Raji (cell line): ENCODE data around the gene ATG16L1.

Experiments
- POLR2A ChIP-seq: IDR thresholded peaks from 2 replicates; pipeline ENCODE4 v1.6.1; 2011; ENCODE audit warnings: low read depth, low read length, control low read depth; ENCODE audit not compliant: insufficient read depth

Gene ATG16L1

GRCh38 chr2:233223059-233223894, 28.2 kb upstream of the ATG16L1 start:
- TF ChIP-seq POLR2A: no peak

GRCh38 chr2:233225230-233226068, 26.0 kb upstream of the ATG16L1 start:
- no peak for TF ChIP-seq POLR2A

DNA sequence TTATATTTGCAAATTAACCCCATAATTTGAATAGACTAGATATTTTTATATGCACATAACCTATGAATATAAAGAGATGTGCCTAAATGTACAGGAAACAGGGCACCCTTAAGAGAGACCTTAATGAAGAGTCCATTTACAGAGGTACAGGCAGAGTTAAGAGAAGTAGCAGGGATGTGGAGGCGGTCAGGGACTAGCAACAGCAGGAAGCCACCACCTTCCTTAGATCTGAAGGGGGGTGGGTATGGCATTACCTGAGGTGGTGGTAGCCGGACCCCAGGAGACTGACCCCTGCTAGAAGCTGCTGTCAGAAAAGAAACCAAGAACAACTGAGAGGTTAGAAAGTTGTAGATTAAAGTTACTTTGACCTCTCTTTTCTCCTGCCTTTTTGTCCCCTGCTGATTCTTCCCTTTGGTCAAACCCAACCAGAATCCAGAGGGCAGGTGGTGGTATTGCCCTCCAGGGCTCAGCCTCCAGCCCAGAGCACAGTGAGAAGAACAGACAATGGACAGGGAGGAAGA, 24.9 kb upstream of the ATG16L1 start:
- no peak for TF ChIP-seq POLR2A

DNA sequence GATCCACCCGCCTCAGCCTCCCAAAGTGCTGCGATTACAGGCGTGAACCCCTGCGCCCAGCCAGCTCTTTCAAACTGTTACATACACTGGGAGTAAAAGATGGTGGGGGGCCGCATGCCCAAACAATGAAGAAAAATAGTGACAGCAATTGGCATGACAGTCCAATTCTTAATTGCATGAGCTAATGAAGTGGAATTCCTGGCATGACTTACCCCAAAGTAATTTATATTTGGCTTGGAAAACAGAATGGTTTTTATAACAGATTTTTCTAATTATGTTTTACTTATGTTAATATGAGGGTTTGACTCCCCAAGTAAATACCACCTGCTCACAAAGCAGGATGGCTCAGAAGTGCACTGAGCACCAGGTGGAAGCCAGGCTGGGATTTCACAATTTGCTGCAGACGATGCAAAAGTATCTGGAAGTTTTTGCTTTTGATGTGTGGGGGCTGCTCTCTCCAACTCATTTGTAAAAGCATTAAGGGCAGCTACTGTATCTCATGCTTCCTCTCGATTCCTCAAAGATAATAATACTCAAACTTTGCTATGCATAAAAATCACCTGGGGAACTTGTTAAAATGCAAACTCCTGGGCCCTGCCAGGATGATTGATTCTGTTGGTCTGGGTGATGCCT, 24.0 kb upstream of the ATG16L1 start:
- TF ChIP-seq POLR2A: no peak

- no peak for TF ChIP-seq POLR2A
These were observed 23.1 kb upstream of the ATG16L1 start for GRCh38 chr2:233228376-233228775.

DNA sequence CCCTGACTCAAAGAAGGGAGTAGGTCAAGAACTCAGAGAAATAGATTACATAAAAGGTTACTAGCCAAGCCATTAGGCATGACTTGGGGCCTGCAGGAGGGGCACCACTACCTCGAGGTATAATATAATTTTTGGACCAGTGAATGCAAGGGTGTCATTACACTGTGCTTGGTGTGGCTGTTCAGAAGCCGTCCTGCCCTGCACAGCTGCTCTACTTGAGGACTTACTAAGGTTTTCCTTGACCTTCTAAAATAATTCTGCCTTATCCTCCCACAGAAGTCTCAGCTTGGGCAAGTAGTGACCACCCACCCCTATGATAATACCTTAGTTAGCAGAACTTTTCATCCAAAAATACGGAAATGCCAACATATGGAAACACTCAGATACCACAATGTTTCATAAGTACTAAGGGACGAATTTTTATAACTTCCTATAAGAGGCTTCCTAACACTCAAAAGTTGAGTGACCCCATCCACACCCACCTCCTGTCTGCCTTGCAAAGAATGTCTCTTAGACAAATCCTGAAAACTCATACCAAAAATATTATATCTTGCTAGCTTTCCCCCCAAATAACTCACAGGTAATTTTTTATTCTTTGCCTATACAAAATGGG, 17.7 kb upstream of the ATG16L1 start:
- no peak for TF ChIP-seq POLR2A

DNA sequence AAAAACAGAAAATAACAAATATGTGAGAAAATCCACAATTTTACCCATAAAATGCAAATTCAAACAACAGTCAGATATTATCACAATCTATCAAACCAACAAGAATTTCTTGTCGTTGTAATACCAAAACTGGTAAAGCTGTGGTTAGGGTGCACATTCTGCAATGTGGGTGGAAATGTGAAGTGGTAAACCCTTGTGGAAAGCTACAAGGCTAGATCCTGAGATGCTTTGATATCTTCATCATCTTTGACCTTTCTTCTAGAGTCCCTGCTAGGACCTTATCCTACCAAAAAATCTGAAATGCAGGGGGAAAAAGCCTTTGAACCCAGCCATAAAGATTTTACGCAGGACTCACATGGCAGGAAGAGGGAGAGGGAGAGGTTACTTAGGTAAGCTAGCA, 17.2 kb upstream of the ATG16L1 start:
- no peak for TF ChIP-seq POLR2A

DNA sequence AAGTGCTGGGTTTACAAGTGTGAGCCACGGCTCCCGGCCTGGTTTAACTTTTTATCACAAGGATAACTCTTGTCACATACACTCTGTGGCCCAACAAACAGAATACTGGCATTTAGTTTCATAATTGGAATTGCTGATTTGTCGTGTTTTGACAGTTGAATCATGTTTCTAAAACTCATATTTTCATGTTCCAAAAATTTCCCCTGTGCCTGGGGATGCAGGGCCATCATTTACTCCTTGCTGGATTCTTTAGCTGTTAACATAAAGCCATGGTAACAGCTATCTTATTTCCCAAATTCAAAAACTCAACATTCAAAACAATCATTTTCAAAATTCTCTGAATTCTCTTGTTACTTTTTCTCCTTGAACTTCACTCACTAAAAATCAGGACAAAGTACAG, 16.5 kb upstream of the ATG16L1 start:
- TF ChIP-seq POLR2A: no peak

- no peak for TF ChIP-seq POLR2A
These were observed 15.5 kb upstream of the ATG16L1 start for GRCh38 chr2:233235977-233236376.

- TF ChIP-seq POLR2A: no peak
These were observed 14.5 kb upstream of the ATG16L1 start for GRCh38 chr2:233236820-233237589.

GRCh38 chr2:233240897-233241296, 10.6 kb upstream of the ATG16L1 start:
- no peak for TF ChIP-seq POLR2A

GRCh38 chr2:233241803-233242202, 9.7 kb upstream of the ATG16L1 start:
- no peak for TF ChIP-seq POLR2A

DNA sequence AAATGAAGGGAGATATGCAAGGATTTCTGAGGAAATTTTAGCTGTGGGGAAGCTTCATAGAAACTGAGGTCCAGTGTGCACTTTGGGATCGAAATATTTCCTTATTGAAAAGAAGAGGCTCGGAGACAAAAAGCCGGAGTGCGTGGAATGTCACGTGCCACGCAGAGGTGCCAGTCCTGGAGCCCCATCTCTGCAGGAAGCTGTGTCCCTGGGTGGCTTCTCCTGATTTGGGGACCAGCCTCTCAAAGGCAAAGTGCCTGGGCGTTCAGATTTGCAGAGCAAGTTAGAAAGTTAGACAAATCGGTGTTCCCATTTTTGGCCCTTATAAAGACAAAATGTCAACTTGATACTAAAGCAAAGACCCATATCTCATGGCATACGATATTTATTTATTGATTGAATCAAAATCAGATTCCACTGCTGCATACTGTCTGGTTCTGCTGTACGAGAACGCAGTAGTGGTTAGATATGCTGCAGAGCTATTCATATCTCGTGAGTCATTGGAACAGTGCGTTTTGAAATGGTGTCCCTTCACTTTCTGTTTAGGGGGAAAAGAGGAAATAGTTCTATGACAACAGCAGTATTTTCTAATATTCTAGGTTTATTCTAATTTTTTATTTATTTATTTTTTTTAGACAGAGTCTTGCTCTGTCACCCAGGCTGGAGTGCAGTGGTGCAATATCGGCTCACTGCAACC, 9.1 kb upstream of the ATG16L1 start:
- no peak for TF ChIP-seq POLR2A

GRCh38 chr2:233243348-233243747, 8.1 kb upstream of the ATG16L1 start:
- no peak for TF ChIP-seq POLR2A
